Muscle of arm (tissue), 14 donors: Measurements from ENCODE around the gene RGS4. TPM values are rescaled to one million over a fixed set of nuclear protein-coding genes. Genes with fewer than 3 reads are reported as not detected.

ENCODE experiments used
- DNase-seq: peaks from one replicate; pipeline ENCODE4 v3.0.0-alpha.2; 2013
- long read RNA-seq, 11 donors: transcript quantifications; one replicate each; lab custom pipeline, GENCODE V29; 2026
- polyA plus RNA-seq, 12 donors: library from polyadenylated mRNA; unstranded; fragments of 120-200 nt; gene quantifications; one replicate each; pipeline ENCODE4 v1.2.1, GENCODE V29; 2013; ENCODE audit not compliant: insufficient read length in 12 of 12

RGS4 gene
- polyA plus RNA-seq: 1 to 10 TPM in 10 of 12 donors, not detected in 2; 1.3 to 2.5 (median 1.8) TPM
- long read RNA-seq, donor 1, partial matches to known transcripts: 0 of 2 reads
- long read RNA-seq, donor 1, other reads (novel, unspliced or antisense): 0 of 2 reads
- long read RNA-seq, donor 2: 0 reads
- long read RNA-seq, donor 3: 0 reads
- long read RNA-seq, donor 4: 0 reads
- long read RNA-seq, donor 5: 0 reads
- long read RNA-seq, donor 6: 0 reads
- long read RNA-seq, donor 7: 0 reads
- long read RNA-seq, donor 8, partial matches to known transcripts: 0 of 1 reads
- long read RNA-seq, donor 8, other reads (novel, unspliced or antisense): 0 of 1 reads
- long read RNA-seq, donor 9: 0 reads
- long read RNA-seq, donor 10: 0 reads
- long read RNA-seq, donor 11: 0 reads

DNA sequence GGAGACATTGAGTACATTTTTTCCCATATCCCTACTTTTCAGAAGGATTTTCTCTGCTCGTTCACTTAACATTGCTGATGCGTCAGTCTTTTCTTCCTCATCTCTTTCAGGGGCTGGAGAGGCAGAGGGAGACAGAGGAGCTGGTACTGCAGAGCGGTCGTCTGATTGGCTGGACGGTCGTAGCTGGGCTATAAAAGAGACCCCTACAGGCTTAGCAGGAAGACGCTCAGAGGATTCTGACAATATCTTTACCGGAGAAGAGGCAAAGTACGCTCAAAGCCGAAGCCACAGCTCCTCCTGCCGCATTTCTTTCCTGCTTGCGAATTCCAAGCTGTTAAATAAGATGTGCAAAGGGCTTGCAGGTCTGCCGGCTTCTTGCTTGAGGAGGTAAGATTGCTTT is at the start of gene RGS4:
Gene RGS4 (plus strand): TSS at position 220 of the 400 bp plus-strand sequence. CDS start 124 bp downstream, at position 344.
- peak; percentile 58 for DNase-seq

DNA sequence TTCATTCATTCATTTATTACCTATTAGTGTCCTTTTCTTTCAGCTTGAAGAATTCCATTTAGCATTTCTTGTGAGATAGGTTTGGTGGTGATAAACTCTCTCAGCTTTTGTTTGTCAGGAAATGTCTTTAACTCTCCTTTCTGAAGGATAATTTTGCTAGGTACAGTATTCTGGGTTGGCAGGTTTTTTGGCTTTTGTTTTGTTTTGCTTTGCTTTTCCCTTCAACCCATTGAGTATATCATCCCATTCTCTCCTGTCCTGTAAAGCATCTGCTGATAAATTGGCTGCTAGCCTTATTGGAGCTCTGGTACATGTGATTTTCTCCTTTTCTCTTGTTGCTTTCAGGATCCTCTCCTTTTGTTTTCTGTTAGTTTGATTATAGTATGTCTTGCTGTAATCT is 47.0 kb upstream of the RGS4 start:
- DNase-seq: no peak

DNA sequence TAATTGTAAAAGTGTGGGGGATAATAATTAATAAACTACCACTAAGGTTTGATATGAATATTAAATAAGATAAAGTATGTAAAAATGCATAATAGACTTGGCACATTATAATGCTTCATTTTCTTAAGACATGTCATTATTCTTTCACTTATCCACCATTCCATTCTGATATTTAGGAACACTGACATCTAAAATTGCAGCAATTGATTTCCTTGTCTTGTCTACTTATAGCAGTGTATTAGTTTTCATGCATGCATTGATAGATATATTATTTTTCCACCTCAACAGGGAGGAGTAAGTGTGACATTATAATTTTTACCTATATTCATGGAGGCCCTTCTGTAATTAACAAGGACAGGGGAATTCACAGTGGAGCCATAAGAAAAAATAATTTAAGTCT is 41.6 kb upstream of the RGS4 start:
- no peak for DNase-seq

DNA sequence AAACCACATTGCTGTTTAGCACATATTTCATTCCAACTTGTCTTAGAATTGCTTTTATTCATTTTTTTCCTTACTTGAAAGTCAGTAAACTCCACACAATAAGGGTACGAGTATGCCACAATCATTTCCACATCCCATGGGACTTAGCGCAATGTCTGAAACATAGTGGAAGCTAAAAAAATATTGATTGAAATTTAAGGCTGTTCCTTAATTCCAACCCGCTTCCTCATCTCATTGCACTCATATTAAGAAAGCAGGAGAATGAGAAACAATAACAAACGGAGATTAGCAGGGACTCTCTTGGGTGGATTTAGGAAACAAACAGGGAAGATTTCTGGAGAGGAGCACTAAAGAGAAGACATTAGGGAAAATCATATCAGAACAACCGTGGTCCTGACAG is 39.3 kb upstream of the RGS4 start:
- no peak for DNase-seq

DNA sequence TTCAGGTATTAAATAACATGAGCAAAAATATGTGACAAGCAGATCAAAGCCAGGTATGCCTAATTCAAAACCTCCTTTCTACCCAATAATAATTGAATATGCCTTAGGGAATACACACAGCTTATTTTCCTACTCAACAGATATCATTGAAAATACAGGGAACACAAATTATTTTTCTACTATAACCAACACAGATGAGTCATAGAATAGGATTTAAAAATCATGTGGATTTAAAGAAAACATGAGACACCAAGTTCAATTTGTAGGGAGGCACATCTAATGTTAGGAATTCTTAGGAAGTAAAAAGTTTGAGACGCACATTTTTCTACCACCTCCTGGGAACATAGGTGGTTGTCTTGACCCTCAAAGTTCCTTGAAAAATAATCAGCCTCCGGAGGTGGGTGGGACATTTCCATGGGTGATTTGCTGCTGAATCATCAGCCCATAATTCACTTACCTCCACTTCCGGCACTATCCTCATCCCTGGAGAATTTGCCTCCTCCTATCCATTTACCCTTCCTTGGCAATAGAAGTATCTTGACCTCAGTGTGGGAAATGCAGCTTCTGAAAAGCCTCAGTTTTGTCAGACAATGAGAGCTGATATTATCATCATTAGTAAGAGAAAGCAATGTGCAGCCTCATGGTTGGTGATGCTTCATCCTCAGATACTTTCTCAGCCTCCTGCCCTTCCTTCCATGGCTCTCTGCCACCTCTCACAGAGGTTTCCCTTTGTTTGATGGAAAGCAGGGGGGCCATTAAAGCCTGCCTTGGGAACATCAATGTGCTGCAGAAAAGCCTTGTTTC is 33.5 kb upstream of the RGS4 start:
- no peak for DNase-seq

DNA sequence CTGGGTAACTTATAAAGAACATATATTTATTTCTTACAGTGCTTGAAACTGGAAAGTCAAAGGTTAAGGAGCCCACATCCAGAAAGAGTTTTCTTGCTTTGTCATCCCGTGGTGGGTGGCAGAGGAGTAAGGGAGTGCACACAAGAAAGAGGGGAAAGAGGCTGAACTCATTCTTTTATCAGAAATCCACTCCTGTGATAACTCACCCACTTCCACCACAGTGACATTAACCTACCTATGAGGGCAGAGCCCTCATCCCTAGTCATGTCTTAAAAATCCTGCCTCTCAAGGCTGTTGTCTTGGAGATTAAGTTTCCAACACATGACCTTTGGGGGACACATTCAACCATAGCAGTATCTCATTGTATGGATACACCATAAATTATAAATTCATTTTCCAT is 32.5 kb upstream of the RGS4 start:
- DNase-seq: no peak

DNA sequence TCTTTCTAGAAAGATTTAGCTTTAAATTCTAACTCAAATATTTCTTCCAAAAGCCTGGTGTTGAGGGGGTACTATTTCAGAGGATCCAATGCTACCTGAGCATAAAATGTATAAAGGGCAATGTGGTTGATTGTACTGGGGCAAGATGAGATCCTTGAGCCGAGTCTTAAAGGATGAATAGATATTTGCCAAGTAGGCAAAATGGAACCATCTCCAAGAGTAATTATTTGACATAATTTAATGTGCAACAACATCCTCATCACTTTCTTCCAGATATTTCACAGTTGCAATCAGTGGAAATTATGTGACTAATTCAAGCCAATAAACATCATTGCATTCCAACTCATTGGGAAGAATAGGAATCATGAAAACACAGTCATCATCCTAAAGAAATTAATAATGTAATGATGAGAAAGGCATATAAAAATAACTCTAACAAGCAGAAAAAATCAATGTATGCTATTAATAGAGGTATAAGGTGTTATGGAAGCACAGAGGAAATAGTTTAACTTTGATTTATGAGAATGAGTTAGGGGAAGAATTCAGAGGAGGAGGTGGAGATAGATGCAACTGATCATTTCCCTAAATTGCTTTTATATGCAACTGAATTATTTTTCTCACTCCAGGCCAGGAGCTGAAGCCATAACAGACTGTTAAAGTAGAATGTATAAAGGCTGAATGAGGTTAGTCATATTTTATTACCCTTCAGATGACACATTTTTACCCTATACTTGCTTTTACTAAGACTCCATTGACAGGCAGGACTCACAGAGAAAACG is 30.0 kb upstream of the RGS4 start:
- DNase-seq: no peak

DNA sequence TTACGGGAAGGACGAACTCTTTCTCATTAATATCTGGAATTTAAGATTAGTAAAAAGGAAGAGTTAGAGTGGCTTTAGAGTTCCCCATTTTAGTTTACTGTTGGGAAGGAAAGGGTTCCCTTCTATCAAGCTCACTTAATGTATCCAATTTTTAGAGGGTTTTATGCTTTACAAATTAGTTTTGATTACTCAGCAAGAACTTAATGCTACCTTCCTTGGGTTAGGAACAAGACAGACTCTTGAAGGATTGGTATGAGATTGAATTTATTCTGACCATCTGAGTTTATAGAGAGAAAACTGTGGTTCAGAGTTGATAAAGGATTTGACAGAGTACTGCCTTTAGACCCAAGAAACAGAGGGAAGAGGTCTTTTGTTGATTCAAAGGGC is 29.5 kb upstream of the RGS4 start:
- DNase-seq: no peak

DNA sequence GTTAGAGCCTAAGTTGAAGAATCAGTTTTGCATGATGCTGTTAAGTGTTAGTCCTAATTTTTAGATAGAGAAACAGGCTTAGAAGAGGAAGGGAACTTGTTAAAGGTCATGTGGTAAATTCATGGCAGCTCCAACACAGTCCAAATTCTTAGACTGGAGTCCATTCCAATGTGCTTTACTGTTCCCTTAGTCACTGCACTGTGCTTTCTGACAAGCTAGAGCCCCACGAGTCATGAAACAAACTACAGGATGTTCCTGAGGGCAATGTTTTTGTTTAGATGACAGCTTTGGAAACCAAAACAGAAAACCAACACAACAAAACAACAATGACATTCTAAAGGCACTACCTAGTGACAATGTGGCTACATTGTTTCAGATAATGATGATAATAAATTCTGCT is 23.1 kb upstream of the RGS4 start:
- no peak for DNase-seq

DNA sequence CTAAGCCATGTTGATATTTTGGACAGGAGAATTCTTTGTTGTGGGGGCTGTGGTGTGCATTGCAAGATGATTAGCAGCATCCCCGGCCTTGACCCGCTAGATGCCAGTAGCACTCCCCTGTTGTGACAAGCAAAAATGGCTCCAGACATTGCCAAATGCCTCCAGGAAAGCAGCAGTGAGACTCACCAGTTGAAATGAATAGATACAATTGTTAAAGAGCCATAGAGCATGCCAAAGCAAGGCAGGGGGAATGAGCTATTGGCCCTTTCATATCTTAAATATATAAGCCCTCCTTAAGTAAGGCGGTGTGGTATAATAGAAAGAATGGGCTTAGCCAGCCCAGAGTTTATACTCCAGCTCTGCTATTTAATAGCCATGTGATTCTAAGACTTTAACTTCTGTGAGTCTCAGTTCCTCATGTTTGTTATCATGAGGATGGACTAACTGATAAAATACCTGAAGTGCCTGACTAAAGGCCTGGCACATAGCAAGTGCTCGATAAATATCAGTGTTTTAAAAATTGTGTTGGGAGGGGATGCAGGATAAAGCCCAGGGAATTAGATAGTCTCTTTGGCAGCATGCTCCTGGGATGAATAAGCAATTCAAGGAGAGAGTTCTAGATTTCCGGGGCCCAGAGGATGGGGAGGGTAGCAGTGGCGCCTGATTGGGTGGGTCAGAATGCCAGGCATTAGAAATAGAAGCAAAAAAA is 21.1 kb upstream of the RGS4 start:
- no peak for DNase-seq

DNA sequence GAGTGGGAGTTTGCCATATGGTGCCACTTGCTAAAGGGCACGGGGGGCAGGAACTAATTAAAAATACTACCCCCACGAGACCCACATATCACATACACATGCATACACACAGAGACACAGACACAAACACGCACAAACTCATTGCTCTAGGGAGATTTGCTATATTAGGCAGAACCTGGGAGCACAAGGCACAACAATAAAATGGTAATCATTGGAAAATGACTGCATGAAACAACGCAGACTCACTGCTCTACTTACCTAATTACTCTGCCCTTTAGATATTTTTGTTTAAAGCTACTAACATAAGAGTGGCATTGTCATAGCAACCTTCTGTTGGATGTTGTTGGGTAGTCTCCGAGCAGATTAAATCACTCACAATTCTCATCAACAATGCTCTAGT is 20.3 kb upstream of the RGS4 start:
- no peak for DNase-seq

DNA sequence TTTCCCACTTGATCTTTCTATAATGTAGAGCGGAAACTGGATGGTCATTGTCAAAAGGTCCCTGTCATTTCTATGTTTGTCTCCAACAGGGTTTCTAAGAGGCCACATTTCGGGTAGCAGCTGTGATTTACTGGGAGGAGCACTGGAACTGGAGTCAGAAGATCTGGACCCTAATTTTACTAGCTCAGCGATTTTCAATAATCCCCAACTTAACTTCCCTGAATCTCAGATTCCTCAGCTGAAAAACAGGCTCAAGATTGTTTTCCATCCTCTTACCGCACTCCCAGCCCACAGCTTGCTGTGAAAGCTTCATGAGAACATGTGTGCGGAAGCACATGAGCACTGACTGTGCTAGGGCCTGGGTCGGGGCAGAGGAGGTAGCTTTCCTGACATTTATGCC is 19.9 kb upstream of the RGS4 start:
- DNase-seq: no peak

DNA sequence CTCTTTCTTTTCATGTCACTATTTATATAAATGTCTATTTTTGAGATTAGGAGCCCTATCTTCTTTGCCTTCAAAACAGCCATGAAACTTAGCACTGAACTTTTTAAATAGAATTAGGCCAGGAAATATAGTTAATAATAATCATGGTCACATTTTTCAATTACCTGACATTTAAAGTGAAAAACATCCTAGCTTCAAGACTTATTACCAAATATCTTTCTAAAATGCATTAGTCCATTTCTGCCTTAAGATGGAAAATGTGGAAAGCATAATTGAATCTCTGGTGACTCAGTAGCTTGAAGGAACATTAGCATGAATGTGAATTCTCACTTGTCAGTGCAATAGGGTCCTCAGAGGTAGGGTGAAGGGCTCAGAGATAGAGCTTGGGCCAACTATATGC is 18.7 kb upstream of the RGS4 start:
- DNase-seq: no peak

DNA sequence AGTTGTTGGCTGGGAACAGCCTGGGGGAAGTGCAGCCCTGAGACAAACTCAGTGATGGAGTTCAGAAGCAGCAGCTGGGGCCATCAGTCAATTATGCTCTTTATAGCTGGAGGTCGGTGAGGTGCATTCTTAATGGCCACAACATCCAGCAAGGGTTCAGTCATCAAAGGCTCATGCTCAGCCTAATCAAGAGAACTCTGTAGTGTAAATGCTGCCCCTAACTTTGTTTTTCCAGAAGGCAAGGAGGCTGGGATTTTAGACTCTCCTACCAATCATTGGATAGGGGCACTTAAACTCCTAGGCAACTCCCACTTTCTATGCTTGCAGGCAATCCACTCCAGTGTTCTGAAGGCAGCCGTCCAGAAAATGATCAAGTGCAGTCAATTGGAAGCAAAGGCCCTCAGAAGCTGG is 15.0 kb upstream of the RGS4 start:
- no peak for DNase-seq

DNA sequence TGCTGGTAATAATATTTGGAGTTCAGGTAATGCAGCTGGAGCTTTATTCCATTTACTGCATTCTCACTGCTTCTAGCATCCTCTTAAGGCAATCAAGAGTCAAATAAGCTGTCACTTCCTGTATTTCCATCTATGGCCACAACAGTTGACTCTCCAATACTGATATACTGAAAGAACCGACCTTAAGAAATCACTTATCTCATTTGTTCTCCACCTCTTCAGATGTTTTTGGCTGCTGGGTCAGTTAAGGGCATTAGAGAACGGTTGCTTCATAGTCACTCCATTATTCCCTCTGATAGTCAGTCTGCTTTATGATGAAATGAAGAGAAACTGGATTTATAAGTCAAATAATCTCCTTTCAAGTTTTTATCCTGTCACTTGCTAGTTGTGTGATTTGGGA is 14.2 kb upstream of the RGS4 start:
- DNase-seq: no peak

DNA sequence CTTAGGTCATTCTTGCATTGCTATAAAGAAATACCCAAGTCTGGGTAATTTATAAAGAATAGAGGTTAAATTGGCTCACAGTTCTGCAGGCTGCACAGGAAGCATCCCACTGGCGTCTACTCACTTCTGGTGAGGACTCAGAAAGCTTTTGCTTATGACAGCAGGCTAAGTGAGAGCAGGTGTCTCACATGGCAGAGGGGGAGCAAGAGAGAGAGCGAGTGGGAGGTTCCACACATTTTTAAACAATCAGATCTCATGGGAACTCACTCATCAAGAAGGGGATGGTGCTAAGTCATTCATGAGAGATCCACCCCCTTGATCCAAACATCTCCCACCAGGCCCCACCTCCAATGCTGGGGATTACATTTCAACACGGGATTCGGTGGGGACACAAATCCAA is 13.6 kb upstream of the RGS4 start:
- DNase-seq: no peak

DNA sequence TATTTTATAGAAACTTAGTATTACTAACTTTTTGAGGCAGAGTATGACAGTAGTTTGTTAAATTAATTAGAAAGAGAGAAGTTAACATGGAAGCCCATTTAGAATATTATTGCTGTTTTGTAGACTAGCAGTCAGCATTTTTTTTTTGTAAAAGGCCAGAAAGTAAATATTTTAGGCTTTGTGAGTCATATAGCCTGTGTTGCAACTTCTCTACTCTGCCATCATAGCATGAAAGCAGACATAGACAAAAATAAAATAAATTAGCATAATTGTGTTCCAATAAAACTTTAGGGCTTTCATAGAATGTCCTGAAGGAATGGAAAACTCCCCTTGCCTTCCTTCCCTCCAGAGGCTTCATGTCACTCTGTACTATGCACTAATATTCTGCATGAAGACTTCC is 12.3 kb upstream of the RGS4 start:
- no peak for DNase-seq

DNA sequence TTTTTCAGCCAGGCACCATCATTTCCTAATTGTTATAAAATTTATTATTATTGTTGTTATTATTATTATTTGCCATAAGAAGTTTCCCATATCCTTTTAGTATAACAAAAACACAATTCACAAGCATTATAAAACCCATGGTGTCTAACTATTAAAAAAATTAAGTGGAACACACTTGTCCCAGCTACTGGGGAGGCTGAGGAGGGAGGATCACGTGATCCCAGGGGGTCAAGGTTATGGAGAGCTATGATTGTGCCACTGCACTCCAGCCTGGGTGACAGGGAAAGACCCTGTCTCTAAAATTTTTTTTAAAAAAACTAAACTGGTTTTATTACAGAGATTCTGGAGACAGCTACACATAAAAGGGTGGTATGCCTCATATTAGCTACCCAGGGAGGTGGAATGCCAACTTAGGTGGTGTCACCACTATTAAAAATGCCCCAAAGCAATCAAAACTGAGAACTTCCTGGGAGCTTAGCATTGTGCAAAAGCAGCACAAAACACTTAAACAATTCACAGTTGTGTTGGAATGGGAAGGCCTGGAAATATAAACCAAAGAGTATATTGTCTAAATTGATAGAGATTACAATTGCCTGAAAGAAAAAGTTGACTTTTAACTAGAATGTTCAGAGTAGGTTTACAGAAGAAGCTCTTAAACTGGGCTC is 8.7 kb upstream of the RGS4 start:
- no peak for DNase-seq

DNA sequence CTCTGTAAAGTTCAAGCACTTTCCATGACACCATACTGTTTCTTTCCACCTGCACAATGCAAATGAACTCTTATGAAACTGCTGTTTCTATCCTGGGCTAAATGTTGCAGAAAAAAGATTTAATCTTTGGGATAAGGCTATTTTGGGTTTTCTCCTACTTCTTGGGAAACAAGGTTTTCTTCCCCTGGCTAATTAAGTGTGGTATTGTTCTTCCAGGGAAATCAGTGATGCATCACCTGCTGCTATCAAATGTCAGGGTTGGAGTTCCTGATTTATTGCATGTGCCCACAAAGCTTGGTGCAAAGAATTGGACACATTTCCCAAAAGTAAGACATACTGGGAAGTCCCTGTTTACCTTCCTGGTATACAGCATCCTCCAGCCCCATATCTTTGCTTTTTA is 6.0 kb upstream of the RGS4 start:
- DNase-seq: no peak

DNA sequence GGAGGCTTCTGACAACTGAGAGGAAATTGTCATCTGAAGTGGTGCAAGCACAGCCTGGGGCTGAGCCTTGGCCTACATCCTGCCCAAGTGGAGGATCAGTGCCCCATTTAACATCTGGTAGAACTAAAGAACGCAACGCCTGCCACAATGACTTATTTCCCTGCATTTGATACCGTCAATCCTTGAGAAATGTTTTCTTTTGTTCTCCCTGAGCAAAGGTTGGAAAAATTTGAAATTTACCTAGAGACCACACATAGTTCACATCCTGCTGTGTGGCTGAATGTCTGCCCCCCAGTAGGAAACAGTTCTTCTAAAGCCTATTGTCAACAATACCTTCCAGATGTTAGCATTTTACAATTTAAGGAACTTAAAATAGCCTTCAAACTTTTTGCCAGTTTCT is 5.6 kb upstream of the RGS4 start:
- no peak for DNase-seq

DNA sequence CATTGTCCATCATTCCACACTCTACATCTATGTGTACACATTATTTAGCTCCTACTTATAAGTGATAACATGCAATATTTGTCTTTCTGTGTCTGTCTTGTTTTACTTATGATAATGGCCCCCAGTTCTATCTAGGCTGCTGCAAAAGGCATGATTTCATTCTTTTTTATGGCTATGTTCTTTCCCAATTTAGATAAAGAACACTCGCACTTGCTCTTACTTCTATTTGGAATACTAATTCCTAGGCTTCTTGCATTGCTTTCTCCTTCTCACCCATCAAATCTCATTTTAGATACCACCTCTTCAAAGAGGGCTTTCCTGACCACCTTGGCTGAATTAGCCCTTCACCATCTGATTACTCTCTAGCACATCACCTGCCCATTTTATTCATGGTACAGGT is 3.0 kb upstream of the RGS4 start:
- no peak for DNase-seq
